BJ (cell line): Measurements from ENCODE around the gene PDK4. TPM values are rescaled to one million over a fixed set of nuclear protein-coding genes. Genes with fewer than 3 reads are reported as not detected.
"Not testable (repeated sequence)": the region's sequence is repeated elsewhere in the genome, so short reads cannot be mapped to it uniquely, and the experiment has no call there.

ENCODE experiments used
- CTCF ChIA-PET: fragments of 350-600 bp; formaldehyde crosslinking; extraction: SDS; loops from one replicate; lab custom pipeline; 2021; ENCODE audit warnings: antibody characterized with exemption, inconsistent platforms; lab: Yijun Ruan, JAX
- POLR2A ChIA-PET: fragments of 300-600 bp; sonication (Branson Sonifier 250); formaldehyde crosslinking; extraction: SDS; loops from one replicate; lab custom pipeline; 2021; ENCODE audit warnings: antibody characterized with exemption; lab: Charles Lee
- DNase-seq: peaks from one replicate; pipeline ENCODE4 v3.0.0-alpha.2; 2011; ENCODE audit warnings: low read depth
- H3K27me3 ChIP-seq: 2 replicates; pipeline ENCODE4 v1.6.0; 2011; ENCODE audit warnings: low read length; ENCODE audit not compliant: control insufficient read depth, insufficient read depth
- H3K36me3 ChIP-seq: 2 replicates; pipeline ENCODE4 v1.5.1; 2011; ENCODE audit warnings: low read length; ENCODE audit not compliant: control insufficient read depth, insufficient read depth
- H3K4me3 ChIP-seq: 2 replicates; pipeline ENCODE4 v1.5.1; 2011; ENCODE audit warnings: low read depth, mild to moderate bottlenecking, control low read depth, low read length
- CTCF ChIP-seq: IDR thresholded peaks from 2 replicates; pipeline ENCODE4 v1.5.1; 2011; ENCODE audit warnings: low read depth, mild to moderate bottlenecking, control low read depth, inconsistent platforms, low read length, moderate library complexity; ENCODE audit not compliant: insufficient read depth
- polyA plus RNA-seq: library from polyadenylated mRNA; depleted of rRNA; stranded (reverse); fragments of >200 nt; gene quantifications from 2 replicates; pipeline ENCODE4 v1.2.3, GENCODE V29; 2011

Gene PDK4
- polyA plus RNA-seq, 1 experiment: 0.05 TPM

- no peak overlapping the region for H3K4me3 ChIP-seq
- POLR2A ChIA-PET: no interaction called here
- CTCF ChIA-PET: no interaction called here
- DNase-seq: no peak
- H3K36me3 ChIP-seq: no peaks in the 10 kb centered on the region
- no peaks in the 10 kb centered on the region for H3K27me3 ChIP-seq
- TF ChIP-seq CTCF: no peak
Measured at GRCh38 chr7:95611224-95611623, 14.9 kb upstream of the PDK4 start.

GRCh38 chr7:95609277-95609971 lies 13.1 kb upstream of the PDK4 start:
- H3K4me3 ChIP-seq: no peak overlapping the region
- peak; percentile 21 for DNase-seq
- ChIA-PET CTCF (interaction anchor here (1.7 kb wide), 1 partner anchor 9 kb away, joined by 5 read pairs; no protein-coding TSS in a partner anchor), POLR2A (no interaction called here)
- TF ChIP-seq CTCF: no peak
- no peaks in the 10 kb centered on the region for H3K36me3 ChIP-seq
- H3K27me3 ChIP-seq: no peaks in the 10 kb centered on the region

- TF ChIP-seq CTCF: no peak
- no peaks in the 10 kb centered on the region for H3K27me3 ChIP-seq
- no peaks in the 10 kb centered on the region for H3K36me3 ChIP-seq
- POLR2A ChIA-PET: no interaction called here
- no peak overlapping the region for H3K4me3 ChIP-seq
- CTCF ChIA-PET: interaction anchor here (0.9 to 1.7 kb wide), 2 partner anchors 8 to 63 kb away, joined by 3 to 5 read pairs; no protein-coding TSS in a partner anchor
- DNase-seq: peak; percentile 93
Measured at GRCh38 chr7:95608359-95609173, 12.2 kb upstream of the PDK4 start.

- no peak for TF ChIP-seq CTCF
- POLR2A ChIA-PET: no interaction called here
- H3K36me3 ChIP-seq: no peaks in the 10 kb centered on the region
- H3K4me3 ChIP-seq: no peak overlapping the region
- no peak for DNase-seq
- CTCF ChIA-PET: interaction anchor here (0.7 kb wide), 1 partner anchor 239 kb away, joined by 3 read pairs; no protein-coding TSS in a partner anchor
- H3K27me3 ChIP-seq: no peaks in the 10 kb centered on the region
Measured at GRCh38 chr7:95607561-95607960, 11.2 kb upstream of the PDK4 start.

GRCh38 chr7:95605275-95605674 lies 9.0 kb upstream of the PDK4 start:
- Histone ChIP-seq H3K36me3 (no peaks in the 10 kb centered on the region), H3K4me3 (no peak overlapping the region), H3K27me3 (peaks cover 2% of the 10 kb centered on the region; the same call in 1 of the 2 replicates)
- ChIA-PET CTCF (interaction anchor here (1.5 kb wide), 1 partner anchor 81 kb away, joined by 3 read pairs; no protein-coding TSS in a partner anchor), POLR2A (no interaction called here)
- no peak for TF ChIP-seq CTCF
- no peak for DNase-seq

- CTCF ChIA-PET, H3K27me3 ChIP-seq, DNase-seq, POLR2A ChIA-PET, H3K36me3 ChIP-seq, H3K4me3 ChIP-seq: not testable (repeated sequence)
Measured at GRCh38 chr7:95604811-95605210, 8.5 kb upstream of the PDK4 start.

GRCh38 chr7:95604397-95604796 lies 8.1 kb upstream of the PDK4 start:
- CTCF ChIA-PET, H3K4me3 ChIP-seq, H3K27me3 ChIP-seq, POLR2A ChIA-PET, H3K36me3 ChIP-seq, DNase-seq: not testable (repeated sequence)
